Ishikawa (cell line): ENCODE data around the gene RASD2.

Experiments used
- CEBPB ChIP-seq: IDR thresholded peaks from 2 replicates; pipeline ENCODE4 v1.6.1; 2012
- CREB1 ChIP-seq: IDR thresholded peaks from 2 replicates; pipeline ENCODE4 v1.6.1; 2012; ENCODE audit warnings: low read depth
- EGR1 ChIP-seq: IDR thresholded peaks from 2 replicates; pipeline ENCODE4 v1.6.1; 2012
- EP300 ChIP-seq: IDR thresholded peaks from 2 replicates; pipeline ENCODE4 v1.6.1; 2012; ENCODE audit warnings: borderline replicate concordance
- FOXM1 ChIP-seq: IDR thresholded peaks from 2 replicates; pipeline ENCODE4 v1.6.1; 2012; ENCODE audit warnings: low read depth, borderline replicate concordance
- NFIC ChIP-seq: IDR thresholded peaks from 2 replicates; pipeline ENCODE4 v1.6.1; 2012
- RAD21 ChIP-seq: IDR thresholded peaks from 2 replicates; pipeline ENCODE4 v1.6.1; 2012; ENCODE audit warnings: low read depth
- TAF1 ChIP-seq: IDR thresholded peaks from 2 replicates; pipeline ENCODE4 v1.6.1; 2012; ENCODE audit warnings: low read depth, mild to moderate bottlenecking
- TCF12 ChIP-seq: IDR thresholded peaks from 2 replicates; pipeline ENCODE4 v1.6.1; 2012; ENCODE audit warnings: low read depth
- TEAD4 ChIP-seq: IDR thresholded peaks from 2 replicates; pipeline ENCODE4 v1.6.1; 2012
- YY1 ChIP-seq: IDR thresholded peaks from 2 replicates; pipeline ENCODE4 v1.6.1; 2012; ENCODE audit warnings: low read depth
- ZBTB7A ChIP-seq: IDR thresholded peaks from 2 replicates; pipeline ENCODE4 v1.6.1; 2012; ENCODE audit warnings: low read depth
- TF ChIP-seq, protein P1 (sequence below): IDR thresholded peaks from 2 replicates; pipeline ENCODE4 v1.6.1; 2012
- TF ChIP-seq, protein P2 (sequence below): IDR thresholded peaks from 2 replicates; pipeline ENCODE4 v1.6.1; 2012
- TF ChIP-seq, protein P3 (sequence below): IDR thresholded peaks from 2 replicates; pipeline ENCODE4 v1.6.1; 2012; ENCODE audit warnings: low read depth, mild to moderate bottlenecking

Gene RASD2

DNA sequence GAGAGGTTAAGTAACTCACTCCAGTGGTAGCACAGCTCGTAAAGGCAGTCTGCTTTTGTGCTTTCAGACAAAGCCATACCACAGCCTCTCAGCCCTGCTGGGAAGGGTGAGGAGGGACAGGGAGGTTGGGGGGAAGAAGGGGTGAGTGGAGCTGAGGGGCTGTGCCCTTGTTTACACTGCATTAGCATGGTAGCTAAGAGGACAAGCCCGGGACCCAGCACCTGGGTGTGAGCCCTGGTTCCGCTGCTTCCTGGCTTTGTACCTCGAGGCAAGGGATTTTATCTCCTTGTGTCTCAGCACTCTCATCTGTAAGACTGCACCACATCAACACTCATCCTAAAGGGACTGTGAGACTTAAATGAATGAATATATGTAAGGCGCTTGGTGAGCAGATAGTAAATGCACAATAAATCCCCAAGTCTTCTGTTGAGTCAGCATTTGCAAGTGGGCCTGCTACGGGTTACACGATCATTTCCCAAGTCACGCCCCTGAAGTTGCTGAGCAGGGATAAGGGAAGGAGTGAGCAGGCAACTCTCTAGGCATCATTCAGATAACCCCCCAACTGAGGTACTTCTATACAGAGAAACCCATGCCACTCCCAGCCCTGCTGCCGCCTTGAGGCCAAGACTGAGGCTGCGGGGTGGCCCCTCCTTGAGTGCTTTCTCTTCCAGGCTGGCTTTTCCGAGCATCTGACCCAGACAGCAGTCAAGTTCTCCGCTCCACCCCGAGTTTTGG lies 7.5 kb downstream of the RASD2 start:
- TF ChIP-seq YY1 (no peak), RAD21 (no peak), ZBTB7A (no peak), NFIC (no peak), FOXM1 (no peak), TEAD4 (no peak), TAF1 (no peak), EGR1 (no peak)
- TF ChIP-seq, protein P1, sequence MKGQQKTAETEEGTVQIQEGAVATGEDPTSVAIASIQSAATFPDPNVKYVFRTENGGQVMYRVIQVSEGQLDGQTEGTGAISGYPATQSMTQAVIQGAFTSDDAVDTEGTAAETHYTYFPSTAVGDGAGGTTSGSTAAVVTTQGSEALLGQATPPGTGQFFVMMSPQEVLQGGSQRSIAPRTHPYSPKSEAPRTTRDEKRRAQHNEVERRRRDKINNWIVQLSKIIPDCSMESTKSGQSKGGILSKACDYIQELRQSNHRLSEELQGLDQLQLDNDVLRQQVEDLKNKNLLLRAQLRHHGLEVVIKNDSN: no peak

DNA sequence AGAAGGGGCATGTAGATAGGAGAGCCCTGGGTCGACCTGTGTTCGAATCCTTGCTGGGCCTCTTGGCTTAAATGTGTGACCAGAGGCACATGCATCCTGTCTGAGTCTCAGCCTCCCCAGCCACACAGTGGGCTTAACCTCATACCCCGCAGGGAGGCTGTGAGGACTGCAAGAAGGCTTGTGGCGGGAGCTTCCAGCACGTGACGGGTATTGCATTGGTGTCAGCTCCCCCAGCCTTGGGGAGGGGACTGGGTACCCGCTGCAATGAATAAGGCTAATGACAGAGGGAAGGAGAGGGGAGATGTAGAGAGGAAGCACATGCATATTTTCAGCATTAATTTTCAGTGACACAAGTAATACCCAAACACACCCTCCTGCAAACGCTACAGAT lies 8.1 kb downstream of the RASD2 start:
- no peak for TF ChIP-seq FOXM1
- TF ChIP-seq EP300: no peak

DNA sequence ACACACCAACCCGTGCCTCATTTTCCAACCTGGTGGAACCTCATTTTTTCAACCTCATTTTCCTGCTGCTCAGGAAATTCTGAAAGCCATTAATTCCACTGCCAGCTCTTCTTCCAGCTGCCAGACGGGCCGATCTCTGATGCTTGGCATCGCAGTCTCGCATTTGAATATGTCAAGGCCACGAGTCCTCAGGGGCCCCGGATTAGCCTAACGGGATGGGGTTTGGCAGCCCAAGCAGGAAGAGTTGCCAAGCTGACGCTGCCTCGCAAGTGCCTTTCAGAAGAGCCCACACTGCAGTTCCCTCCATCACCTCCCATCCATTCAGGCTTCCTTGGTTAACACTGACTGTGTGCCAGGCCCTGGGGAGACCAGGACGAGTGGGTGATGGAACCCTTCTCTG lies 8.7 kb downstream of the RASD2 start:
- TF ChIP-seq ZBTB7A: no peak

DNA sequence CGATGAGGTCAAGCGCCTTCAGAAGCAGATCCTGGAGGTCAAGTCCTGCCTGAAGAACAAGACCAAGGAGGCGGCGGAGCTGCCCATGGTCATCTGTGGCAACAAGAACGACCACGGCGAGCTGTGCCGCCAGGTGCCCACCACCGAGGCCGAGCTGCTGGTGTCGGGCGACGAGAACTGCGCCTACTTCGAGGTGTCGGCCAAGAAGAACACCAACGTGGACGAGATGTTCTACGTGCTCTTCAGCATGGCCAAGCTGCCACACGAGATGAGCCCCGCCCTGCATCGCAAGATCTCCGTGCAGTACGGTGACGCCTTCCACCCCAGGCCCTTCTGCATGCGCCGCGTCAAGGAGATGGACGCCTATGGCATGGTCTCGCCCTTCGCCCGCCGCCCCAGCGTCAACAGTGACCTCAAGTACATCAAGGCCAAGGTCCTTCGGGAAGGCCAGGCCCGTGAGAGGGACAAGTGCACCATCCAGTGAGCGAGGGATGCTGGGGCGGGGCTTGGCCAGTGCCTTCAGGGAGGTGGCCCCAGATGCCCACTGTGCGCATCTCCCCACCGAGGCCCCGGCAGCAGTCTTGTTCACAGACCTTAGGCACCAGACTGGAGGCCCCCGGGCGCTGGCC lies 11.0 kb downstream of the RASD2 start:
- no peak for TF ChIP-seq TEAD4
- no peak for TF ChIP-seq TAF1
- TF ChIP-seq YY1: no peak
- TF ChIP-seq EP300: no peak
- TF ChIP-seq, protein P1: no peak
- TF ChIP-seq, protein P2, sequence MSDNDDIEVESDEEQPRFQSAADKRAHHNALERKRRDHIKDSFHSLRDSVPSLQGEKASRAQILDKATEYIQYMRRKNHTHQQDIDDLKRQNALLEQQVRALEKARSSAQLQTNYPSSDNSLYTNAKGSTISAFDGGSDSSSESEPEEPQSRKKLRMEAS: no peak
- no peak for TF ChIP-seq TCF12
- no peak for TF ChIP-seq ZBTB7A
- TF ChIP-seq RAD21: no peak
- TF ChIP-seq FOXM1: no peak
- no peak for TF ChIP-seq CEBPB
- no peak for TF ChIP-seq NFIC
- no peak for TF ChIP-seq CREB1

DNA sequence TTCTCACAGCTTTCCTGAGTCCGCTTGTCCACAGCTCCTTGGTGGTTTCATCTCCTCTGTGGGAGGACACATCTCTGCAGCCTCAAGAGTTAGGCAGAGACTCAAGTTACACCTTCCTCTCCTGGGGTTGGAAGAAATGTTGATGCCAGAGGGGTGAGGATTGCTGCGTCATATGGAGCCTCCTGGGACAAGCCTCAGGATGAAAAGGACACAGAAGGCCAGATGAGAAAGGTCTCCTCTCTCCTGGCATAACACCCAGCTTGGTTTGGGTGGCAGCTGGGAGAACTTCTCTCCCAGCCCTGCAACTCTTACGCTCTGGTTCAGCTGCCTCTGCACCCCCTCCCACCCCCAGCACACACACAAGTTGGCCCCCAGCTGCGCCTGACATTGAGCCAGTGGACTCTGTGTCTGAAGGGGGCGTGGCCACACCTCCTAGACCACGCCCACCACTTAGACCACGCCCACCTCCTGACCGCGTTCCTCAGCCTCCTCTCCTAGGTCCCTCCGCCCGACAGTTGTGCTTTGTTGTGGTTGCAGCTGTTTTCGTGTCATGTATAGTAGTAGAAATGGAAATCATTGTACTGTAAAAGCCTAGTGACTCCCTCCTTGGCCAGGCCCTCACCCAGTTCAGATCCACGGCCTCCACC lies 11.7 kb downstream of the RASD2 start:
- TF ChIP-seq EGR1 (no peak), RAD21 (no peak), NFIC (no peak), TEAD4 (no peak), EP300 (no peak), CEBPB (no peak), FOXM1 (no peak)
- TF ChIP-seq, protein P1: no peak

DNA sequence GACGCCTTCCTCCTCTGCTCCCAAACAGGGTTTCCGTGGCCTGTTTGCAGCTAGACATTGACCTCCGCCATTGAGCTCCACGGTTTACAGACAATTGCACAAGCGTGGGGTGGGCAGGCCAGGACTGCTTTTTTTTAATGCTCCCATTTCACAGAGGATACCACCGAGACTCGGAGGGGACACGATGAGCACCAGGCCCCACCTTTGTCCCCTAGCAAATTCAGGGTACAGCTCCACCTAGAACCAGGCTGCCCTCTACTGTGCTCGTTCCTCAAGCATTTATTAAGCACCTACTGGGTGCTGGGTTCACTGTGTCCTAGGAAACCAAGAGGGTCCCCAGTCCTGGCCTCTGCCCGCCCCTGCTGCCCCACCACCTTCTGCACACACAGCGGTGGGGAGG lies 12.2 kb downstream of the RASD2 start:
- TF ChIP-seq TAF1 (no peak), RAD21 (no peak), CEBPB (no peak), NFIC (no peak), CREB1 (no peak), YY1 (no peak), EGR1 (no peak), TEAD4 (no peak), EP300 (no peak), FOXM1 (no peak), TCF12 (no peak), ZBTB7A (no peak)
- TF ChIP-seq, protein P1: no peak
- TF ChIP-seq, protein P2: no peak
- TF ChIP-seq, protein P3, sequence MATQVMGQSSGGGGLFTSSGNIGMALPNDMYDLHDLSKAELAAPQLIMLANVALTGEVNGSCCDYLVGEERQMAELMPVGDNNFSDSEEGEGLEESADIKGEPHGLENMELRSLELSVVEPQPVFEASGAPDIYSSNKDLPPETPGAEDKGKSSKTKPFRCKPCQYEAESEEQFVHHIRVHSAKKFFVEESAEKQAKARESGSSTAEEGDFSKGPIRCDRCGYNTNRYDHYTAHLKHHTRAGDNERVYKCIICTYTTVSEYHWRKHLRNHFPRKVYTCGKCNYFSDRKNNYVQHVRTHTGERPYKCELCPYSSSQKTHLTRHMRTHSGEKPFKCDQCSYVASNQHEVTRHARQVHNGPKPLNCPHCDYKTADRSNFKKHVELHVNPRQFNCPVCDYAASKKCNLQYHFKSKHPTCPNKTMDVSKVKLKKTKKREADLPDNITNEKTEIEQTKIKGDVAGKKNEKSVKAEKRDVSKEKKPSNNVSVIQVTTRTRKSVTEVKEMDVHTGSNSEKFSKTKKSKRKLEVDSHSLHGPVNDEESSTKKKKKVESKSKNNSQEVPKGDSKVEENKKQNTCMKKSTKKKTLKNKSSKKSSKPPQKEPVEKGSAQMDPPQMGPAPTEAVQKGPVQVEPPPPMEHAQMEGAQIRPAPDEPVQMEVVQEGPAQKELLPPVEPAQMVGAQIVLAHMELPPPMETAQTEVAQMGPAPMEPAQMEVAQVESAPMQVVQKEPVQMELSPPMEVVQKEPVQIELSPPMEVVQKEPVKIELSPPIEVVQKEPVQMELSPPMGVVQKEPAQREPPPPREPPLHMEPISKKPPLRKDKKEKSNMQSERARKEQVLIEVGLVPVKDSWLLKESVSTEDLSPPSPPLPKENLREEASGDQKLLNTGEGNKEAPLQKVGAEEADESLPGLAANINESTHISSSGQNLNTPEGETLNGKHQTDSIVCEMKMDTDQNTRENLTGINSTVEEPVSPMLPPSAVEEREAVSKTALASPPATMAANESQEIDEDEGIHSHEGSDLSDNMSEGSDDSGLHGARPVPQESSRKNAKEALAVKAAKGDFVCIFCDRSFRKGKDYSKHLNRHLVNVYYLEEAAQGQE: no peak
